GM12874 (cell line): ENCODE results near the gene CAV3.
A peak's percentile ranks its signal among the peaks of the same experiment; 100 is the strongest.

Experiments
- TF ChIP-seq, protein P1 (sequence below): IDR thresholded peaks from 2 replicates; pipeline ENCODE4 v1.5.1; 2011; ENCODE audit warnings: low read depth, mild to moderate bottlenecking, control low read depth, low read length, moderate library complexity; ENCODE audit not compliant: insufficient read depth

The CAV3 gene

DNA sequence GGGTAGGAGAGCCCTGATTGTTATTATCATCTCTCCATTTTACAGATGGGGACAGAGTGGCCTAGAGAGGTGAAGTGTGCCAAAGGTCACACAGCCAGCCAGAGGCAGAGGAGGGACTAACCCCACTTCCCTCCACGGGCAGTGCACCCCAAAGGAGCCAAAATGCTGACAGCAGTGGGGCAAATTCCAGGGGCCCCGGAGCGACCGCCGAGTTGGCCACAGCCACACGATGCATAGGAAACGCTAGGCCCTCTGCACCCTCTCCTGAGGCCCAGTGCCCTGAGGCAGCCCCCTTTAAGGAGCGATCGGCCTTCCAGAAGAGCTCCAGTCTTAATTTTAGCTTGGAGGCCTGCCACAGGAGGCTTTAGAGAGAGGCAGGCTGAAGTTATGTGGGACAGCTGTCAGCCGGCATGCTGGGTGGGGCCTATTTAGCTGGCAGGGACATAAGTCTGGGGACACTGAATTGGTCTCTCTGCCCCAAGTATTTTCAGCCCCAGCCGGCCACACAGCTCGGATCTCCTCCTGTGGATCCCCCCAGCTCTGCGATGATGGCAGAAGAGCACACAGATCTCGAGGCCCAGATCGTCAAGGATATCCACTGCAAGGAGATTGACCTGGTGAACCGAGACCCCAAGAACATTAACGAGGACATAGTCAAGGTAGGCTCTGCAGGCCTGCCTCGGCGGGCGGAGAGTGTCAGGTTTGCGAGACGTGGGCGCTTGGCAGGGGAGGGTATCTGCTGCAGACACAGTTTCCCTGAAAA, at the start of gene CAV3:
Gene CAV3 (plus strand): TSS at position 471 of the 763 bp plus-strand sequence. CDS start 75 bp downstream, at position 546.
- TF ChIP-seq, protein P1, sequence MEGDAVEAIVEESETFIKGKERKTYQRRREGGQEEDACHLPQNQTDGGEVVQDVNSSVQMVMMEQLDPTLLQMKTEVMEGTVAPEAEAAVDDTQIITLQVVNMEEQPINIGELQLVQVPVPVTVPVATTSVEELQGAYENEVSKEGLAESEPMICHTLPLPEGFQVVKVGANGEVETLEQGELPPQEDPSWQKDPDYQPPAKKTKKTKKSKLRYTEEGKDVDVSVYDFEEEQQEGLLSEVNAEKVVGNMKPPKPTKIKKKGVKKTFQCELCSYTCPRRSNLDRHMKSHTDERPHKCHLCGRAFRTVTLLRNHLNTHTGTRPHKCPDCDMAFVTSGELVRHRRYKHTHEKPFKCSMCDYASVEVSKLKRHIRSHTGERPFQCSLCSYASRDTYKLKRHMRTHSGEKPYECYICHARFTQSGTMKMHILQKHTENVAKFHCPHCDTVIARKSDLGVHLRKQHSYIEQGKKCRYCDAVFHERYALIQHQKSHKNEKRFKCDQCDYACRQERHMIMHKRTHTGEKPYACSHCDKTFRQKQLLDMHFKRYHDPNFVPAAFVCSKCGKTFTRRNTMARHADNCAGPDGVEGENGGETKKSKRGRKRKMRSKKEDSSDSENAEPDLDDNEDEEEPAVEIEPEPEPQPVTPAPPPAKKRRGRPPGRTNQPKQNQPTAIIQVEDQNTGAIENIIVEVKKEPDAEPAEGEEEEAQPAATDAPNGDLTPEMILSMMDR: no peak

DNA sequence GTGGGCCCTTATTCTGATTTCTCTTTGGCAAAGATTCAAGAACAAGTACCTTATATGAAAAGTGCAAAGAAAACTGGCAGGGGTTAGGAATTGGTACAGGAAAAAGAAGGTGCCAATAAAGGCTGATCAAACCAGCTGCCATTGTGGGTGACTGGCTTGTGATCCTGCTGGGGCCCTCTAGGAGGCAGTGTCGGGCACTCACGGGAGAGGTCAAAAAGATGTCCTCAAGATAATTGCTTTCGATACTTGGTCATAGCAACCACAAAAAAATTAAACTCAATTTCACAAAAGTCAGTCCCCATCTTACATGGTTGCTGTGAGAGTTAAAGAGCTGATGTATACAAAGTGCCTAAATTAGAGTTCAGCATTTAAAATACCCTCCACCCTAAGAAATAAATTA, 31.0 kb upstream of the CAV3 start:
- TF ChIP-seq, protein P1: peak; percentile 66

DNA sequence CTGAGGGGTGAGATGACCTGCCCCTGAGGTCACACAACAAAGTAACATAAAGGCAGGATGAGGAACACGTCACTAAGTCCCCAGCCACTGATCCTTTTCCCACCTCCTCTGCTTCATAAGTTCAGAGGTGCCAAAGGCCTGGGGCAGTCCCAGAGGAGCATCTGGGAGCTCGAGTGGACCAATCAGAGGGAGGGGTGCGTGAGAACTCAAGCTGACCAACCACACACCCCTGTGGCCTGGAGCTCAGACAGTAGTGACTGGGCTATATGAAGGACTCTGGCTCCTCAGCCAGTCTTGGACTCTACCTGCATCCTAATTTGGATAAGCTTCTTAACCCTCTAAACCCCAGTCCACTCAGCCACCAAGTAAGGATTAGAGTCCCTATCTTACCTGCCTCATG, 28.0 kb upstream of the CAV3 start:
- TF ChIP-seq, protein P1: no peak

DNA sequence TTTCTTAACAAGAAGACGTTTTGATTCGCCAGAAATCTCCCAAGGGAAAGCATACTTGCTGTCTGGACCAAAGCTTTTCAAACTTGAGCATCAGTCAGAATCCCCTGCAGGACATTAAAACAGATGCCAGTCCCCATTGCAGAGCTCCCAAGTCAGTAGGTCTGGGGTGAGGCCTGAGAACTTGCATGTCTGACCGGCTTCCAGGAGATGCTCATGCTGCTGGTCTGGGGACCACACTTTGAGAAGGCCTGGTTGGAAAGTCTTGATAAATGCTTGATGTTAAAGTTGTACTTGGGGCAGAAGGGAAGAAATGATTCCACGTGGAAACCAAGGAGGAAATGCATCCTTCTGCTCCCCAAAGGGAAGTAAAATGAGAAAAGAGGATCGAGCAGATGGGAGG, 24.3 kb upstream of the CAV3 start:
- TF ChIP-seq, protein P1: no peak

DNA sequence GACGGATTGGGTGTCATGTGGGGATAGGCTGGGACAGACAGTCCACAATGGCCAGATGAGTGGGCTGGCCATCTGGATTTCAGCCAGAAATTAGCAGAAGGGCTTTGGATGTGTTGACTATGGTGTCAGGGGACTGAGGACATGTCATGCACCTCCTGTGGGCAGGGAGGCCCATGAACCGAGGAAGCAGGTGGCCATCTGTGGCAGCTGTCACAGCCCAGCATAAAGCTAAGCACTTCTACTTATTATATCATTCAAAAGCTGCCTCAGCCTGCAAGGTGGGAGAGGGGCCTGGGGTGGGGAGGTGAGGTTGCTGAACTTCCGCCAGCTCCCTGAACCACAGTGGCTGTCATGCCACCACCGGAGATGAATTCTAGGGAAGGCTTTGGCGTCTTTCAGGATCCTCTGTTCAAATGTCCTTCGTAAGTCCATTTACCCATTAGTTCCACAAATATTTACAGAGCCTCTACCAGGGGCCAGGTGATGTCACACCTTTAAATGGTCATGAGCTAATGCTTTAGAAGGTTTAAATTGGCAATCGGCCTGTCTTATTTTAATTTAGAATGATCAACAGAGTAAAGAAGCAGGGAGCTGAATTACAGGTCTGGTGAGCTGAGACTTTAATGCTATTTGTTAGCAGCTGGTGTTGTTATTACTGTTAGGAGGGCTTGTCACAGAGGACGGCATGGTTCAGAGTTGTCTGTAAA, 23.6 kb upstream of the CAV3 start:
- TF ChIP-seq, protein P1: no peak

DNA sequence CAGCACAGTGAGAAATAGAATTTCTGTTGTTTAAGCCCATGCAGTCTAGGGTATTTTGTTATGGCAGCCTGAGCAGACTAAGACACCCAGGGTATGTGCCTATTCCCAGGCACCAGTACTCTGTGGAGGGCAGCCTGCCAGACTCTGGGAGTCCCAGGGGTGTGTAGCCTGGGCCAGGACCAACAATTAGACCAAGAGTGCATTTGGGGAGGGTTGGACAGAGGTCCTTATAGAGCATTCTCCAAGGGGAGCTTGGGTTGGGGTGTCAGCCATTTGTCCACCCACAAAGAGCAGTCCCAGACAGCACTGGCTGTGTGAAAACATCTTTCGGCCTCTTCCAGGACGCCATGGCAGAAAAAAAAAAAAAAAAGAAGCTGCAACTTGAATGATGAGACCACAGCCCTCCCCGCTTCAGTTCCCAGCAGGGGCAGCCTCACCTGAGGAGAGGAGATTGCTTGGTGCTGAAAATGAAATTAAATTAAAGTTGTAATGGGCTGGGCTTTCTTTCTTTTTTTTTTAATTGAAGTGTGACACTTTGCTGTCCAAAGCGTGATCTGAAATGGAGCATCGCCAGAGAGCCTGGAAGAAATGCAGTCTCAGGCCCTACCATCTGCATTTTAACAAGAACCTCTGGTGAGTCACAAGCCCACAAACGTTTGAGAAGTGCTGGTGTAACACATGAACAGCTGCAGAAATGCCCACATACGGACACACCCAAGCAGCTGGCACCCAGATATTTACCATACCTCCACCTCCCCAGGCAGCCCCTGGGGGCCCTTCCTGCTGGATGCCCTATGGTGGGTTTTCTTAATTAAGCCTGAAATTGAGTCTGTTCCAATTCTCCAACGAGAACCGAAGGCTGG, 21.3 kb upstream of the CAV3 start:
- TF ChIP-seq, protein P1: no peak

DNA sequence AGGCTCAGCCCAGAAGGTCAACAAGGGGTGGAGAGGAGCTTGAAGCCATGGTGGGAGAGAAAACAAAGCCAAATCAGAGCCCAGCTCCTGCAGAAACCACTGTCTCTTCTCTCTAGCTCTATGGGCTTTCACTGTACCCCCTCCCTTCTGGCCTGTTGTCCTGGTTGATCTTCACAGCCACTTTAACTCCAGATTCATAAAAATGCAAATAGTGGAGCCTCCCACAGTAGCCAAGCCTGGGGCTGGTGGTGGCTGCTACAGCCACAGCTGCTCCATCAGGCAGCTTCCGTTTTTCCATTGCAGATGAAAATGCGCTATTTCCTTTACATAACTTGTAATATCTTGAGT, 20.7 kb upstream of the CAV3 start:
- TF ChIP-seq, protein P1: no peak
